ENCODE measurements around the gene GLI2.

The GLI2 gene

DNA sequence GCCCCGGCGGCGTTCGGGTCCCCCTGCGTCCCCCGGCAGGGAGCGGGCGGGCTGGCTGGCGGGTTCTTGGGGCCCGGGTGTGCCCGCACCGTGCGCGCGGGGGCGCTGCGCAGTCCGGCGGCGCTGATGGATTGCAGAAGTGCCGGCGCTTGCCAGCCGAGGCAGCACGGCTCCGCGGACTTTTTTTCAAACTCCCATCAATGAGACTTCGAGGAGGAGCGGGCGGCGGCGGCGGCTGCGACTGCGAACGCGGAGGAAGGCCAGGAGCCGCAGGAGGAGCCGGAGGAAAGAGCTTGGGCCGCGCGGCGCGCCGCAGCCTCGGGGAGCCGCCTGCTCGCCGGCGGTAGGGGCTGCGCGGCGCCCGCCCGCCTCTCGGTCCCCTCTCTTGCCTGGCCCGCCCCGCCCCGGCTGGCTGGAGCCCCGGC is at the start of gene GLI2:
Gene GLI2 (plus strand): TSS at position 123 of the 425 bp plus-strand sequence. CDS start 61,453 bp downstream, outside the sequence.
- H3K27ac ChIP-seq, result peak within 1 kb of the TSS; percentile 22; the same call in 1 of the 2 replicates
- TF ChIP-seq ZFX (IDR thresholded peaks at IDR 0.05) (no peak; the same call in 1 of the 2 replicates), CTCF (conservative IDR thresholded peaks at IDR 0.05) (peak; percentile 88)

- TF ChIP-seq ZFX (IDR thresholded peaks at IDR 0.05), result no peak
- no peak for TF ChIP-seq CTCF (conservative IDR thresholded peaks at IDR 0.05)
- H3K27ac ChIP-seq, result no peak overlapping the region
Observed at GRCh38 chr2:120685974-120686297, 49.7 kb upstream of the GLI2 start.

- H3K27ac ChIP-seq, result no peak overlapping the region
- TF ChIP-seq ZFX (IDR thresholded peaks at IDR 0.05) (no peak), CTCF (conservative IDR thresholded peaks at IDR 0.05) (peak; percentile 73)
Observed at GRCh38 chr2:120686511-120687168, 49.0 kb upstream of the GLI2 start.

DNA sequence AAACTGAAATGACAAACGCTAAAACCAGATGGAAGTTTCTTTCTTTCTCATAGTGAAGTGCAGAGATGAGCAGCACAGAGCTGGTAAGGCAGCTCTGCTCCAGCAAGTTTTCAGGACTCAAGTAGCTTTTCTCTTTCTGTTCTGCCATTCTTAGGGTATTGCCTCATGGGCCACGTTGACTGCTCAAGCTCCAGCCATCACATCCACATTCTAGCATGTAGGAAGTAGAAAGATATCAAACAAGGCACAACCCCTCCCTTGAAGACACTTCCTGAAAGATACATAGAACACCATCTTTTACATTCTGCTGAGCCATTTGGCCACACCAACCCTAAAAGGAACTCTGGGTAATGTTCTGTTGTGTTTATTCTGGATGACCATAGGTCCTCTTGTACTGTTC is 48.5 kb upstream of the GLI2 start:
- TF ChIP-seq ZFX (IDR thresholded peaks at IDR 0.05) (no peak), CTCF (conservative IDR thresholded peaks at IDR 0.05) (no peak)

GRCh38 chr2:120690521-120690920 is 45.1 kb upstream of the GLI2 start:
- TF ChIP-seq ZFX (IDR thresholded peaks at IDR 0.05) (no peak), CTCF (conservative IDR thresholded peaks at IDR 0.05) (no peak)
- no peak overlapping the region for H3K27ac ChIP-seq

More for the DNA sequence above, 48.5 kb upstream of the GLI2 start:
- H3K27ac ChIP-seq, result no peak overlapping the region

DNA sequence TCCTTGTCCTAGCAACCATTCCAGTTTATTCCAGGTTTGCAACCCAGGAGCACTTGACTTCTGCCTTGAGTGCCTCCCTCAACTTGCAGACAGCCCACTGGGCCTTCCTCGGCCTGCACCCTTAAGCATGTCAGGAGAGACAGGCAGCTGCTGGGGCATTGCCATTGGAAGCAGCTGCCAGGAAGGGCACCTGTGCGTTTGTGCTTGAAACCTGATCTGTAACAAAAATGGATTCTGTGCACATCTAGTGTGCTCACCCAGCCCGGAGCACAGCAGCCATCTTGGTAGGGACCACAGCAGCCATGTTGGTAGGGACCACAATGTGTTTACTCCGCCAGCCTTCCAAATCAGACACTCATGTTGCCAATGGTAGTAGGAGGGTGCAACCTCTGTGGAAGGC is 44.3 kb upstream of the GLI2 start:
- TF ChIP-seq ZFX (IDR thresholded peaks at IDR 0.05), result no peak
- no peak for TF ChIP-seq CTCF (conservative IDR thresholded peaks at IDR 0.05)
- H3K27ac ChIP-seq, result no peak overlapping the region

- H3K27ac ChIP-seq, result no peak overlapping the region
- TF ChIP-seq ZFX (IDR thresholded peaks at IDR 0.05) (no peak), CTCF (conservative IDR thresholded peaks at IDR 0.05) (no peak)
Observed at GRCh38 chr2:120692691-120693090, 43.0 kb upstream of the GLI2 start.
